GM23338 (cell line): ENCODE results near the gene FEZF2. TPM values are rescaled to one million over a fixed set of nuclear protein-coding genes. Genes with fewer than 3 reads are reported as not detected.

ENCODE experiments used
- ATAC-seq: fragments of 200-7000 bp; cut with Tn5 transposase; 3 replicates; pipeline ENCODE4 v1.9.1; 2020
- DNase-seq: peaks from one replicate; pipeline ENCODE4 v3.0.0-alpha.2; 2015; ENCODE audit warnings: low spot score
- H2AFZ ChIP-seq: fragments of 200-600 bp; sonication (generic); 2 replicates; pipeline ENCODE4 v1.8.0; 2016; ENCODE audit warnings: antibody characterized with exemption, mild to moderate bottlenecking, moderate library complexity
- H3F3A ChIP-seq: fragments of 200-600 bp; sonication (generic); replicated peaks from 2 replicates; pipeline ENCODE4 v1.8.0; 2017; ENCODE audit warnings: antibody characterized with exemption, mixed run types, low read depth
- H3K27ac ChIP-seq: fragments of 200-600 bp; sonication (generic); 2 replicates; pipeline ENCODE4 v1.6.1; 2016; ENCODE audit warnings: low read depth
- H3K27me3 ChIP-seq: fragments of 200-600 bp; sonication (generic); 2 replicates; pipeline ENCODE4 v1.8.0; 2016; ENCODE audit warnings: mild to moderate bottlenecking, mixed run types, moderate library complexity; ENCODE audit not compliant: insufficient read depth
- H3K36me3 ChIP-seq: fragments of 200-600 bp; sonication (generic); 2 replicates; pipeline ENCODE4 v1.8.0; 2016; ENCODE audit warnings: mild to moderate bottlenecking; ENCODE audit not compliant: insufficient read depth
- H3K4me1 ChIP-seq: fragments of 200-600 bp; sonication (generic); 2 replicates; pipeline ENCODE4 v1.8.0; 2016; ENCODE audit warnings: mild to moderate bottlenecking, moderate library complexity; ENCODE audit not compliant: insufficient read depth
- H3K4me2 ChIP-seq: fragments of 200-600 bp; sonication (generic); 2 replicates; pipeline ENCODE4 v1.7.1; 2017; ENCODE audit warnings: mixed run types
- H3K4me3 ChIP-seq: fragments of 200-600 bp; sonication (generic); 2 replicates; pipeline ENCODE4 v1.6.1; 2016; ENCODE audit warnings: mixed run types
- H3K79me2 ChIP-seq: fragments of 200-600 bp; sonication (generic); replicated peaks from 2 replicates; pipeline ENCODE4 v1.8.0; 2017; ENCODE audit warnings: mild to moderate bottlenecking; ENCODE audit not compliant: insufficient read depth
- H3K9me2 ChIP-seq: fragments of 200-600 bp; sonication (generic); 2 replicates; pipeline ENCODE4 v1.8.0; 2017; ENCODE audit not compliant: insufficient read depth
- H4K20me1 ChIP-seq: fragments of 200-600 bp; sonication (generic); replicated peaks from 2 replicates; pipeline ENCODE4 v1.8.0; 2017; ENCODE audit warnings: mild to moderate bottlenecking; ENCODE audit not compliant: insufficient read depth
- H3K27ac Mint-ChIP-seq: 2 replicates; pipeline ENCODE4 v1.8.0; 2020; ENCODE audit warnings: inconsistent platforms, mild to moderate bottlenecking, moderate library complexity, mixed read lengths
- H3K27me3 Mint-ChIP-seq: 3 replicates; pipeline ENCODE4 v1.8.0; 2022; ENCODE audit warnings: low read depth, mild to moderate bottlenecking, moderate library complexity, mixed read lengths, inconsistent platforms; ENCODE audit not compliant: insufficient read depth, poor library complexity
- H3K36me3 Mint-ChIP-seq: 3 replicates; pipeline ENCODE4 v1.8.0; 2021; ENCODE audit warnings: low read depth, mild to moderate bottlenecking, inconsistent platforms, moderate library complexity, mixed read lengths
- H3K4me1 Mint-ChIP-seq: 3 replicates; pipeline ENCODE4 v1.8.0; 2020; ENCODE audit warnings: mild to moderate bottlenecking, inconsistent platforms, mixed read lengths
- H3K4me3 Mint-ChIP-seq: 3 replicates; pipeline ENCODE4 v1.8.0; 2021; ENCODE audit warnings: moderate library complexity, mild to moderate bottlenecking, inconsistent platforms, mixed read lengths
- H3K9me3 Mint-ChIP-seq: 3 replicates; pipeline ENCODE4 v1.8.0; 2020; ENCODE audit warnings: moderate library complexity, mild to moderate bottlenecking, inconsistent platforms, mixed read lengths
- CREB1 ChIP-seq: fragments of 250-450 bp; sonication (Bioruptor Pico); IDR thresholded peaks from 2 replicates; pipeline ENCODE4 v1.5.0; 2020; ENCODE audit warnings: low read depth, mild to moderate bottlenecking, moderate library complexity
- EZH2 ChIP-seq: fragments of 200-600 bp; sonication (generic); IDR thresholded peaks from one replicate; pipeline ENCODE4 v1.8.0; 2017; ENCODE audit warnings: antibody characterized with exemption, mild to moderate bottlenecking, low read depth; ENCODE audit not compliant: unreplicated experiment
- EZH2phosphoT487 ChIP-seq: fragments of 200-600 bp; sonication (generic); IDR thresholded peaks from one replicate; pipeline ENCODE4 v1.8.1; 2018; ENCODE audit warnings: antibody characterized with exemption; ENCODE audit not compliant: unreplicated experiment
- JUNB ChIP-seq: IDR thresholded peaks from one replicate; pipeline ENCODE4 v1.6.1; 2016; ENCODE audit warnings: antibody characterized with exemption; ENCODE audit not compliant: unreplicated experiment
- NANOG ChIP-seq: IDR thresholded peaks from 2 replicates; pipeline ENCODE4 v1.6.1; 2016; ENCODE audit warnings: antibody characterized with exemption, borderline replicate concordance
- POLR2AphosphoS5 ChIP-seq: IDR thresholded peaks from 2 replicates; pipeline ENCODE4 v1.6.1; 2016; ENCODE audit warnings: antibody characterized with exemption, low read depth
- STAT1 ChIP-seq: IDR thresholded peaks from one replicate; pipeline ENCODE4 v1.6.1; 2016; ENCODE audit warnings: antibody characterized with exemption; ENCODE audit not compliant: unreplicated experiment
- ZNF114 ChIP-seq: fragments of 250-450 bp; sonication (Bioruptor Pico); IDR thresholded peaks from 2 replicates; pipeline ENCODE4 v1.5.0; 2020; ENCODE audit warnings: mild to moderate bottlenecking, moderate library complexity
- ZNF331 ChIP-seq: fragments of 250-450 bp; sonication (Bioruptor Pico); IDR thresholded peaks from 2 replicates; pipeline ENCODE4 v1.5.0; 2020; ENCODE audit warnings: low read depth, mild to moderate bottlenecking, moderate library complexity
- polyA plus RNA-seq: library from polyadenylated mRNA; unstranded; fragments of >200 nt; fragmentation: Nextera tagmentation; extraction: Ambion mirVana; gene quantifications from 2 replicates; pipeline ENCODE4 v1.2.1, GENCODE V29; 2016
- total RNA-seq: library from RNA; depleted of rRNA; stranded (reverse); fragments of >200 nt; shearing (Covaris generic); gene quantifications from 2 replicates; pipeline ENCODE4 v1.2.3, GENCODE V29; 2014
- TF ChIP-seq, protein P1 (sequence below): IDR thresholded peaks from one replicate; pipeline ENCODE4 v1.6.1; 2018; ENCODE audit warnings: antibody characterized with exemption; ENCODE audit not compliant: unreplicated experiment
- TF ChIP-seq, protein P2 (sequence below): fragments of 250-450 bp; sonication (Bioruptor Pico); IDR thresholded peaks from 2 replicates; pipeline ENCODE4 v1.5.0; 2020; ENCODE audit warnings: mild to moderate bottlenecking, moderate library complexity
- TF ChIP-seq, protein P3 (sequence below): IDR thresholded peaks from 2 replicates; pipeline ENCODE4 v1.6.1; 2016; ENCODE audit warnings: antibody characterized with exemption
- TF ChIP-seq, protein P4 (sequence below), 2 experiments: fragments of 200-600 bp in 1 of 2; sonication (generic) in 1 of 2; conservative IDR thresholded peaks; 2 replicates each; pipeline versions ENCODE4 v1.5.1 to v1.6.1; 2016 to 2017; ENCODE audit warnings: antibody characterized with exemption in 2 of 2, low read depth in 2 of 2, mild to moderate bottlenecking in 2 of 2, moderate library complexity in 1 of 2

Gene FEZF2
- total and polyA plus RNA-seq, 2 experiments from 2014 or later, result not detected

DNA sequence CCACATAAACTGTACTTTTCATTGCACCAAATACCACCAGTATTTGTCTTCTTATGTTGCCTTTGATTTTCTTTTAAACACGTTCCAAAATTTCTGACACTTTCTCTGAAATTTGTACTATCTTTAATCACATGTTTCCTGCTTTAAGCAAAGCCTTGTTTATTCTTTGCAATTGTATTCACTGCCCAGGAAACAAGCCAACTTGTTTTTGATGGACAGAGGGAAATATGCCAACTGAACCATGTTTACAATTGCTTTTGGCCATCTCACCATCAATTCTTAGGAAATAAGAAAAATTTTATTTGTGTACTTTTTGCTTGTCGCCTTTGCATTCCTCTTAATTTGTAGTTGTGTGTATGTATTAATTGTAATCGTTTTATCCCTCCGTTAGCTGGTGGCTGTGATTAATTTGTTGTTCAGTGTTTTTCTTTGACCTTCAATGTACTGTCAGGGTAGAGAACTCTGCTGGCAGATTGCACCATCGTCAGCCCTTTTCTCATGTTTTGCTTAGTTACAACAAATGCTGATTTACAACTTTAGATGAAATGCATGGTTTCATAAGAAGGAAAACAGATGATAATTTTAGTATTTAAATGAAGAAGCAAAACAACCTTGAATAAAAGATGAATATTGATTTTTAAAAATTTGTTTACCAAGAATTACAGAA, 19.4 kb upstream of the FEZF2 start:
- H3K27ac Mint-ChIP-seq, result no peak overlapping the region
- Histone ChIP-seq H3K79me2 (no peaks in the 10 kb centered on the region), H3K4me3 (no peak overlapping the region), H3K4me1 (no peaks in the 10 kb centered on the region), H3K27ac (no peak overlapping the region), H3K4me2 (no peak overlapping the region), H3K9me2 (0 out of 2 replicates have a peak, but pooled peaks cover 9% of the 10 kb centered on the region), H3F3A (no peaks in the 10 kb centered on the region), H2AFZ (no peak overlapping the region), H3K36me3 (no peaks in the 10 kb centered on the region), H3K27me3 (no peaks in the 10 kb centered on the region), H4K20me1 (no peaks in the 10 kb centered on the region)
- no peaks in the 10 kb centered on the region for H3K27me3 Mint-ChIP-seq
- TF ChIP-seq, protein P1, sequence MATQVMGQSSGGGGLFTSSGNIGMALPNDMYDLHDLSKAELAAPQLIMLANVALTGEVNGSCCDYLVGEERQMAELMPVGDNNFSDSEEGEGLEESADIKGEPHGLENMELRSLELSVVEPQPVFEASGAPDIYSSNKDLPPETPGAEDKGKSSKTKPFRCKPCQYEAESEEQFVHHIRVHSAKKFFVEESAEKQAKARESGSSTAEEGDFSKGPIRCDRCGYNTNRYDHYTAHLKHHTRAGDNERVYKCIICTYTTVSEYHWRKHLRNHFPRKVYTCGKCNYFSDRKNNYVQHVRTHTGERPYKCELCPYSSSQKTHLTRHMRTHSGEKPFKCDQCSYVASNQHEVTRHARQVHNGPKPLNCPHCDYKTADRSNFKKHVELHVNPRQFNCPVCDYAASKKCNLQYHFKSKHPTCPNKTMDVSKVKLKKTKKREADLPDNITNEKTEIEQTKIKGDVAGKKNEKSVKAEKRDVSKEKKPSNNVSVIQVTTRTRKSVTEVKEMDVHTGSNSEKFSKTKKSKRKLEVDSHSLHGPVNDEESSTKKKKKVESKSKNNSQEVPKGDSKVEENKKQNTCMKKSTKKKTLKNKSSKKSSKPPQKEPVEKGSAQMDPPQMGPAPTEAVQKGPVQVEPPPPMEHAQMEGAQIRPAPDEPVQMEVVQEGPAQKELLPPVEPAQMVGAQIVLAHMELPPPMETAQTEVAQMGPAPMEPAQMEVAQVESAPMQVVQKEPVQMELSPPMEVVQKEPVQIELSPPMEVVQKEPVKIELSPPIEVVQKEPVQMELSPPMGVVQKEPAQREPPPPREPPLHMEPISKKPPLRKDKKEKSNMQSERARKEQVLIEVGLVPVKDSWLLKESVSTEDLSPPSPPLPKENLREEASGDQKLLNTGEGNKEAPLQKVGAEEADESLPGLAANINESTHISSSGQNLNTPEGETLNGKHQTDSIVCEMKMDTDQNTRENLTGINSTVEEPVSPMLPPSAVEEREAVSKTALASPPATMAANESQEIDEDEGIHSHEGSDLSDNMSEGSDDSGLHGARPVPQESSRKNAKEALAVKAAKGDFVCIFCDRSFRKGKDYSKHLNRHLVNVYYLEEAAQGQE, result no peak
- TF ChIP-seq, protein P2, sequence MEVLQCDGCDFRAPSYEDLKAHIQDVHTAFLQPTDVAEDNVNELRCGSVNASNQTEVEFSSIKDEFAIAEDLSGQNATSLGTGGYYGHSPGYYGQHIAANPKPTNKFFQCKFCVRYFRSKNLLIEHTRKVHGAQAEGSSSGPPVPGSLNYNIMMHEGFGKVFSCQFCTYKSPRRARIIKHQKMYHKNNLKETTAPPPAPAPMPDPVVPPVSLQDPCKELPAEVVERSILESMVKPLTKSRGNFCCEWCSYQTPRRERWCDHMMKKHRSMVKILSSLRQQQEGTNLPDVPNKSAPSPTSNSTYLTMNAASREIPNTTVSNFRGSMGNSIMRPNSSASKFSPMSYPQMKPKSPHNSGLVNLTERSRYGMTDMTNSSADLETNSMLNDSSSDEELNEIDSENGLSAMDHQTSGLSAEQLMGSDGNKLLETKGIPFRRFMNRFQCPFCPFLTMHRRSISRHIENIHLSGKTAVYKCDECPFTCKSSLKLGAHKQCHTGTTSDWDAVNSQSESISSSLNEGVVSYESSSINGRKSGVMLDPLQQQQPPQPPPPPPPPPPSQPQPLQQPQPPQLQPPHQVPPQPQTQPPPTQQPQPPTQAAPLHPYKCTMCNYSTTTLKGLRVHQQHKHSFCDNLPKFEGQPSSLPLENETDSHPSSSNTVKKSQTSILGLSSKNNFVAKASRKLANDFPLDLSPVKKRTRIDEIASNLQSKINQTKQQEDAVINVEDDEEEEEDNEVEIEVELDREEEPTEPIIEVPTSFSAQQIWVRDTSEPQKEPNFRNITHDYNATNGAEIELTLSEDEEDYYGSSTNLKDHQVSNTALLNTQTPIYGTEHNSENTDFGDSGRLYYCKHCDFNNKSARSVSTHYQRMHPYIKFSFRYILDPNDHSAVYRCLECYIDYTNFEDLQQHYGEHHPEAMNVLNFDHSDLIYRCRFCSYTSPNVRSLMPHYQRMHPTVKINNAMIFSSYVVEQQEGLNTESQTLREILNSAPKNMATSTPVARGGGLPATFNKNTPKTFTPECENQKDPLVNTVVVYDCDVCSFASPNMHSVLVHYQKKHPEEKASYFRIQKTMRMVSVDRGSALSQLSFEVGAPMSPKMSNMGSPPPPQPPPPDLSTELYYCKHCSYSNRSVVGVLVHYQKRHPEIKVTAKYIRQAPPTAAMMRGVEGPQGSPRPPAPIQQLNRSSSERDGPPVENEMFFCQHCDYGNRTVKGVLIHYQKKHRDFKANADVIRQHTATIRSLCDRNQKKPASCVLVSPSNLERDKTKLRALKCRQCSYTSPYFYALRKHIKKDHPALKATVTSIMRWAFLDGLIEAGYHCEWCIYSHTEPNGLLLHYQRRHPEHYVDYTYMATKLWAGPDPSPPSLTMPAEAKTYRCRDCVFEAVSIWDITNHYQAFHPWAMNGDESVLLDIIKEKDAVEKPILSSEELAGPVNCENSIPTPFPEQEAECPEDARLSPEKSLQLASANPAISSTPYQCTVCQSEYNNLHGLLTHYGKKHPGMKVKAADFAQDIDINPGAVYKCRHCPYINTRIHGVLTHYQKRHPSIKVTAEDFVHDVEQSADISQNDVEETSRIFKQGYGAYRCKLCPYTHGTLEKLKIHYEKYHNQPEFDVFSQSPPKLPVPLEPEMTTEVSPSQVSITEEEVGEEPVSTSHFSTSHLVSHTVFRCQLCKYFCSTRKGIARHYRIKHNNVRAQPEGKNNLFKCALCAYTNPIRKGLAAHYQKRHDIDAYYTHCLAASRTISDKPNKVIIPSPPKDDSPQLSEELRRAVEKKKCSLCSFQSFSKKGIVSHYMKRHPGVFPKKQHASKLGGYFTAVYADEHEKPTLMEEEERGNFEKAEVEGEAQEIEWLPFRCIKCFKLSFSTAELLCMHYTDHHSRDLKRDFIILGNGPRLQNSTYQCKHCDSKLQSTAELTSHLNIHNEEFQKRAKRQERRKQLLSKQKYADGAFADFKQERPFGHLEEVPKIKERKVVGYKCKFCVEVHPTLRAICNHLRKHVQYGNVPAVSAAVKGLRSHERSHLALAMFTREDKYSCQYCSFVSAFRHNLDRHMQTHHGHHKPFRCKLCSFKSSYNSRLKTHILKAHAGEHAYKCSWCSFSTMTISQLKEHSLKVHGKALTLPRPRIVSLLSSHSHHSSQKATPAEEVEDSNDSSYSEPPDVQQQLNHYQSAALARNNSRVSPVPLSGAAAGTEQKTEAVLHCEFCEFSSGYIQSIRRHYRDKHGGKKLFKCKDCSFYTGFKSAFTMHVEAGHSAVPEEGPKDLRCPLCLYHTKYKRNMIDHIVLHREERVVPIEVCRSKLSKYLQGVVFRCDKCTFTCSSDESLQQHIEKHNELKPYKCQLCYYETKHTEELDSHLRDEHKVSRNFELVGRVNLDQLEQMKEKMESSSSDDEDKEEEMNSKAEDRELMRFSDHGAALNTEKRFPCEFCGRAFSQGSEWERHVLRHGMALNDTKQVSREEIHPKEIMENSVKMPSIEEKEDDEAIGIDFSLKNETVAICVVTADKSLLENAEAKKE (CRISPR knock-in tag), result no peak
- TF ChIP-seq STAT1, result no peak
- no peak for TF ChIP-seq POLR2AphosphoS5
- TF ChIP-seq EZH2phosphoT487, result no peak
- no peak for TF ChIP-seq ZNF331 (CRISPR knock-in tag)
- no peak for TF ChIP-seq ZNF114 (CRISPR knock-in tag)
- TF ChIP-seq NANOG, result no peak
- no peak for TF ChIP-seq CREB1 (CRISPR knock-in tag)
- TF ChIP-seq EZH2, result no peak
- TF ChIP-seq, protein P3, sequence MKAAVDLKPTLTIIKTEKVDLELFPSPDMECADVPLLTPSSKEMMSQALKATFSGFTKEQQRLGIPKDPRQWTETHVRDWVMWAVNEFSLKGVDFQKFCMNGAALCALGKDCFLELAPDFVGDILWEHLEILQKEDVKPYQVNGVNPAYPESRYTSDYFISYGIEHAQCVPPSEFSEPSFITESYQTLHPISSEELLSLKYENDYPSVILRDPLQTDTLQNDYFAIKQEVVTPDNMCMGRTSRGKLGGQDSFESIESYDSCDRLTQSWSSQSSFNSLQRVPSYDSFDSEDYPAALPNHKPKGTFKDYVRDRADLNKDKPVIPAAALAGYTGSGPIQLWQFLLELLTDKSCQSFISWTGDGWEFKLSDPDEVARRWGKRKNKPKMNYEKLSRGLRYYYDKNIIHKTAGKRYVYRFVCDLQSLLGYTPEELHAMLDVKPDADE, result no peak
- TF ChIP-seq, protein P4, sequence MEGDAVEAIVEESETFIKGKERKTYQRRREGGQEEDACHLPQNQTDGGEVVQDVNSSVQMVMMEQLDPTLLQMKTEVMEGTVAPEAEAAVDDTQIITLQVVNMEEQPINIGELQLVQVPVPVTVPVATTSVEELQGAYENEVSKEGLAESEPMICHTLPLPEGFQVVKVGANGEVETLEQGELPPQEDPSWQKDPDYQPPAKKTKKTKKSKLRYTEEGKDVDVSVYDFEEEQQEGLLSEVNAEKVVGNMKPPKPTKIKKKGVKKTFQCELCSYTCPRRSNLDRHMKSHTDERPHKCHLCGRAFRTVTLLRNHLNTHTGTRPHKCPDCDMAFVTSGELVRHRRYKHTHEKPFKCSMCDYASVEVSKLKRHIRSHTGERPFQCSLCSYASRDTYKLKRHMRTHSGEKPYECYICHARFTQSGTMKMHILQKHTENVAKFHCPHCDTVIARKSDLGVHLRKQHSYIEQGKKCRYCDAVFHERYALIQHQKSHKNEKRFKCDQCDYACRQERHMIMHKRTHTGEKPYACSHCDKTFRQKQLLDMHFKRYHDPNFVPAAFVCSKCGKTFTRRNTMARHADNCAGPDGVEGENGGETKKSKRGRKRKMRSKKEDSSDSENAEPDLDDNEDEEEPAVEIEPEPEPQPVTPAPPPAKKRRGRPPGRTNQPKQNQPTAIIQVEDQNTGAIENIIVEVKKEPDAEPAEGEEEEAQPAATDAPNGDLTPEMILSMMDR (conservative IDR thresholded peaks at IDR 0.05; ENCODE audit: low read depth in 2 of 2), result no peak
- TF ChIP-seq JUNB, result no peak
- DNase-seq, result no peak
- no peaks in the 10 kb centered on the region for H3K36me3 Mint-ChIP-seq
- no peaks in the 10 kb centered on the region for H3K9me3 Mint-ChIP-seq
- H3K4me1 Mint-ChIP-seq, result no peaks in the 10 kb centered on the region; the same call in 2 of the 3 replicates
- no peak for ATAC-seq
- H3K4me3 Mint-ChIP-seq, result no peak overlapping the region
